HTERT RPE-1 (cell line): ENCODE results near the gene KLHL36.

Experiments
- in situ Hi-C: fragments of 300-500 bp; cut with MboI; formaldehyde crosslinking; loops from 4 replicates; pipeline ENCODE4 v1.14.3; 2020; ENCODE audit warnings: low sequenced_read_pairs

The KLHL36 gene

GRCh38 chr16:84647828-84648594 lies at the start of gene KLHL36:
TSS of gene KLHL36 (plus strand) at chr16:84648511. CDS start at chr16:84650868, 2,357 bp downstream.
- in situ Hi-C loops = no loop called here

- in situ Hi-C loops = no loop called here
Measured at GRCh38 chr16:84599521-84600202, 48.6 kb upstream of the KLHL36 start.

GRCh38 chr16:84600343-84601229 lies 47.7 kb upstream of the KLHL36 start:
- in situ Hi-C loops = no loop called here

- in situ Hi-C loops = no loop called here
Measured at GRCh38 chr16:84603140-84603816, 45.0 kb upstream of the KLHL36 start.

- in situ Hi-C loops = no loop called here
Measured at GRCh38 chr16:84603940-84604339, 44.4 kb upstream of the KLHL36 start.

- in situ Hi-C loops = no loop called here
Measured at GRCh38 chr16:84604477-84605013, 43.8 kb upstream of the KLHL36 start.

GRCh38 chr16:84605339-84605848 lies 42.9 kb upstream of the KLHL36 start:
- in situ Hi-C loops = no loop called here

GRCh38 chr16:84606081-84606875 lies 42.0 kb upstream of the KLHL36 start:
- in situ Hi-C loops = no loop called here

GRCh38 chr16:84607061-84607460 lies 41.2 kb upstream of the KLHL36 start:
- in situ Hi-C loops = no loop called here

- in situ Hi-C loops = no loop called here
Measured at GRCh38 chr16:84607694-84608093, 40.6 kb upstream of the KLHL36 start.

- in situ Hi-C loops = no loop called here
Measured at GRCh38 chr16:84608282-84608681, 40.0 kb upstream of the KLHL36 start.

GRCh38 chr16:84609563-84610177 lies 38.6 kb upstream of the KLHL36 start:
- in situ Hi-C loops = no loop called here

GRCh38 chr16:84610376-84610775 lies 37.9 kb upstream of the KLHL36 start:
- in situ Hi-C loops = no loop called here

- in situ Hi-C loops = no loop called here
Measured at GRCh38 chr16:84611041-84611440, 37.3 kb upstream of the KLHL36 start.

GRCh38 chr16:84612686-84613085 lies 35.6 kb upstream of the KLHL36 start:
- in situ Hi-C loops = no loop called here

GRCh38 chr16:84613408-84614072 lies 34.8 kb upstream of the KLHL36 start:
- in situ Hi-C loops = no loop called here

GRCh38 chr16:84614073-84614459 lies 34.2 kb upstream of the KLHL36 start:
- in situ Hi-C loops = no loop called here

- in situ Hi-C loops = no loop called here
Measured at GRCh38 chr16:84614623-84614967, 33.7 kb upstream of the KLHL36 start.
